MM.1S (cell line): ENCODE measurements around the gene MFAP3.

Experiments used
- DNase-seq: peaks from one replicate; pipeline ENCODE4 v3.0.0-alpha.2; 2015
- H2AFZ ChIP-seq: fragments of 300-600 bp; sonication (generic); 2 replicates; pipeline ENCODE4 v1.6.0; 2016; ENCODE audit warnings: antibody characterized with exemption, low read length
- H3F3A ChIP-seq: fragments of 300-600 bp; sonication (generic); 2 replicates; pipeline ENCODE4 v1.6.1; 2016; ENCODE audit warnings: mild to moderate bottlenecking, antibody characterized with exemption, low read length, moderate library complexity, mixed read lengths; ENCODE audit not compliant: insufficient read depth
- H3K27ac ChIP-seq: fragments of 300-600 bp; sonication (generic); 2 replicates; pipeline ENCODE4 v1.5.1; 2016; ENCODE audit warnings: mild to moderate bottlenecking, low read length
- H3K27me3 ChIP-seq: fragments of 300-600 bp; sonication (generic); replicated peaks from 2 replicates; pipeline ENCODE4 v1.6.0; 2016; ENCODE audit warnings: low read length; ENCODE audit not compliant: insufficient read depth
- H3K36me3 ChIP-seq: fragments of 300-600 bp; sonication (generic); replicated peaks from 2 replicates; pipeline ENCODE4 v1.6.1; 2016; ENCODE audit warnings: mild to moderate bottlenecking, low read length, mixed read lengths; ENCODE audit not compliant: insufficient read depth
- H3K4me1 ChIP-seq: fragments of 300-600 bp; sonication (generic); 2 replicates; pipeline ENCODE4 v1.6.1; 2016; ENCODE audit warnings: low read length, mixed read lengths
- H3K4me2 ChIP-seq: fragments of 300-600 bp; sonication (generic); 2 replicates; pipeline ENCODE4 v1.6.0; 2016; ENCODE audit warnings: low read depth, low read length
- H3K4me3 ChIP-seq: fragments of 300-600 bp; sonication (generic); 2 replicates; pipeline ENCODE4 v1.5.1; 2016; ENCODE audit warnings: low read length, mixed read lengths
- H3K79me2 ChIP-seq: fragments of 300-600 bp; sonication (generic); 2 replicates; pipeline ENCODE4 v1.6.1; 2016; ENCODE audit warnings: mixed run types, low read length, mixed read lengths
- H3K9ac ChIP-seq: fragments of 300-600 bp; sonication (generic); 2 replicates; pipeline ENCODE4 v1.6.1; 2016; ENCODE audit warnings: low read length, mixed read lengths
- H3K9me2 ChIP-seq: fragments of 300-600 bp; sonication (generic); replicated peaks from 2 replicates; pipeline ENCODE4 v1.6.1; 2016; ENCODE audit warnings: mild to moderate bottlenecking, low read length, mixed read lengths; ENCODE audit not compliant: insufficient read depth
- H3K9me3 ChIP-seq: fragments of 300-600 bp; sonication (generic); replicated peaks from 2 replicates; pipeline ENCODE4 v1.6.1; 2016; ENCODE audit warnings: mild to moderate bottlenecking, low read length, mixed read lengths; ENCODE audit not compliant: insufficient read depth
- H4K20me1 ChIP-seq: fragments of 300-600 bp; sonication (generic); 2 replicates; pipeline ENCODE4 v1.6.1; 2016; ENCODE audit warnings: mild to moderate bottlenecking, low read length, moderate library complexity, mixed read lengths; ENCODE audit not compliant: insufficient read depth
- EZH2 ChIP-seq: fragments of 300-600 bp; sonication (generic); optimal IDR thresholded peaks from 2 replicates; pipeline ENCODE3; 2017; ENCODE audit warnings: low read depth, mild to moderate bottlenecking, antibody characterized with exemption, low read length, mixed read lengths
- EZH2phosphoT487 ChIP-seq: fragments of 300-600 bp; sonication (generic); IDR thresholded peaks from 2 replicates; pipeline ENCODE4 v1.6.1; 2018; ENCODE audit warnings: antibody characterized with exemption, low read length
- TF ChIP-seq, protein P1 (sequence below): fragments of 300-600 bp; sonication (generic); IDR thresholded peaks from 2 replicates; pipeline ENCODE4 v1.5.1; 2016; ENCODE audit warnings: antibody characterized with exemption, low read length, mixed read lengths

Gene MFAP3

GRCh38 chr5:154101184-154101583, 62.4 kb downstream of the MFAP3 start:
- Histone ChIP-seq H3K9ac (no peak overlapping the region), H3K9me3 (no peaks in the 10 kb centered on the region), H3K36me3 (no peaks in the 10 kb centered on the region), H2AFZ (no peak overlapping the region), H3K9me2 (no peaks in the 10 kb centered on the region), H3F3A (no peaks in the 10 kb centered on the region), H3K4me2 (no peak overlapping the region), H3K4me1 (no peaks in the 10 kb centered on the region), H4K20me1 (no peaks in the 10 kb centered on the region), H3K79me2 (no peaks in the 10 kb centered on the region), H3K4me3 (no peak overlapping the region), H3K27ac (no peak overlapping the region), H3K27me3 (no peaks in the 10 kb centered on the region)
- no peak for DNase-seq
- no peak for TF ChIP-seq EZH2
- TF ChIP-seq, protein P1, sequence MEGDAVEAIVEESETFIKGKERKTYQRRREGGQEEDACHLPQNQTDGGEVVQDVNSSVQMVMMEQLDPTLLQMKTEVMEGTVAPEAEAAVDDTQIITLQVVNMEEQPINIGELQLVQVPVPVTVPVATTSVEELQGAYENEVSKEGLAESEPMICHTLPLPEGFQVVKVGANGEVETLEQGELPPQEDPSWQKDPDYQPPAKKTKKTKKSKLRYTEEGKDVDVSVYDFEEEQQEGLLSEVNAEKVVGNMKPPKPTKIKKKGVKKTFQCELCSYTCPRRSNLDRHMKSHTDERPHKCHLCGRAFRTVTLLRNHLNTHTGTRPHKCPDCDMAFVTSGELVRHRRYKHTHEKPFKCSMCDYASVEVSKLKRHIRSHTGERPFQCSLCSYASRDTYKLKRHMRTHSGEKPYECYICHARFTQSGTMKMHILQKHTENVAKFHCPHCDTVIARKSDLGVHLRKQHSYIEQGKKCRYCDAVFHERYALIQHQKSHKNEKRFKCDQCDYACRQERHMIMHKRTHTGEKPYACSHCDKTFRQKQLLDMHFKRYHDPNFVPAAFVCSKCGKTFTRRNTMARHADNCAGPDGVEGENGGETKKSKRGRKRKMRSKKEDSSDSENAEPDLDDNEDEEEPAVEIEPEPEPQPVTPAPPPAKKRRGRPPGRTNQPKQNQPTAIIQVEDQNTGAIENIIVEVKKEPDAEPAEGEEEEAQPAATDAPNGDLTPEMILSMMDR, result no peak
- no peak for TF ChIP-seq EZH2phosphoT487

GRCh38 chr5:154103233-154103632, 64.5 kb downstream of the MFAP3 start:
- DNase-seq, result no peak
- Histone ChIP-seq H3K9me3 (no peaks in the 10 kb centered on the region), H3K27ac (no peak overlapping the region), H2AFZ (no peak overlapping the region), H3K9me2 (no peaks in the 10 kb centered on the region), H3K9ac (no peak overlapping the region), H3F3A (no peaks in the 10 kb centered on the region), H3K4me3 (no peak overlapping the region), H3K36me3 (no peaks in the 10 kb centered on the region), H4K20me1 (no peaks in the 10 kb centered on the region), H3K4me1 (no peaks in the 10 kb centered on the region), H3K79me2 (no peaks in the 10 kb centered on the region), H3K27me3 (no peaks in the 10 kb centered on the region), H3K4me2 (no peak overlapping the region)
- TF ChIP-seq EZH2phosphoT487, result no peak
- TF ChIP-seq, protein P1, result no peak
- no peak for TF ChIP-seq EZH2
